Activated naive CD8-positive, alpha-beta T cell treated with anti-CD3 and anti-CD28 coated beads, Interleukin-2, amount 10 ng/mL, durations not matched to agents 7 days and 5 days (primary cell): ENCODE results near the gene CASR. TPM values are rescaled to one million over a fixed set of nuclear protein-coding genes. Genes with fewer than 3 reads are reported as not detected.
A peak's percentile ranks its signal among the peaks of the same experiment; 100 is the strongest.

ENCODE experiments used
- ATAC-seq: fragments of 150-1000 bp; cut with Tn5 transposase; one replicate; pipeline ENCODE4 v1.10.0; 2021; ENCODE audit warnings: low read depth, moderate library complexity
- POLR2A ChIA-PET: fragments of 350-600 bp; sonication (Branson Sonifier 250); formaldehyde crosslinking; loops from one replicate; lab custom pipeline; 2021; ENCODE audit warnings: antibody characterized with exemption; lab: Charles Lee
- DNase-seq: peaks from one replicate; pipeline ENCODE4 v3.0.0; 2021
- H3K27ac Mint-ChIP-seq: one replicate; pipeline ENCODE4 v1.8.0; 2022; ENCODE audit warnings: mild to moderate bottlenecking, mixed read lengths
- H3K27me3 Mint-ChIP-seq: one replicate; pipeline ENCODE4 v1.8.0; 2022; ENCODE audit warnings: mild to moderate bottlenecking, moderate library complexity, mixed read lengths
- H3K36me3 Mint-ChIP-seq: one replicate; pipeline ENCODE4 v1.8.0; 2021; ENCODE audit warnings: mild to moderate bottlenecking, mixed read lengths
- H3K4me1 Mint-ChIP-seq: one replicate; pipeline ENCODE4 v1.8.0; 2021; ENCODE audit warnings: mixed read lengths
- H3K4me3 Mint-ChIP-seq: one replicate; pipeline ENCODE4 v1.8.0; 2022; ENCODE audit warnings: mild to moderate bottlenecking, moderate library complexity, mixed read lengths
- H3K9me3 Mint-ChIP-seq: one replicate; pipeline ENCODE4 v1.8.0; 2021; ENCODE audit warnings: mixed read lengths
- total RNA-seq, 2 experiments: library from RNA; stranded (reverse); gene quantifications; one replicate each; pipeline ENCODE4 v1.2.3, GENCODE V29; 2021

Gene CASR
- total RNA-seq, 2 experiments from 2014 or later: not detected

GRCh38 chr3:122281891-122282290 lies 98.4 kb downstream of the CASR start:
- peaks cover 13% of the 10 kb centered on the region for H3K27me3 Mint-ChIP-seq
- no peaks in the 10 kb centered on the region for H3K9me3 Mint-ChIP-seq
- H3K36me3 Mint-ChIP-seq: no peaks in the 10 kb centered on the region
- POLR2A ChIA-PET: no interaction called here
- no peak overlapping the region for H3K27ac Mint-ChIP-seq
- H3K4me1 Mint-ChIP-seq: peaks cover 2% of the 10 kb centered on the region
- ATAC-seq (no peak), DNase-seq (no peak)
- H3K4me3 Mint-ChIP-seq: no peak overlapping the region

GRCh38 chr3:122283796-122284445 lies 100.5 kb downstream of the CASR start:
- DNase-seq (no peak), ATAC-seq (no peak)
- Mint-ChIP-seq H3K36me3 (no peaks in the 10 kb centered on the region), H3K9me3 (no peaks in the 10 kb centered on the region), H3K4me1 (peaks cover 2% of the 10 kb centered on the region), H3K27ac (no peak overlapping the region), H3K4me3 (no peak overlapping the region), H3K27me3 (peaks cover 11% of the 10 kb centered on the region)
- POLR2A ChIA-PET: no interaction called here

- Mint-ChIP-seq H3K4me1 (peaks cover 2% of the 10 kb centered on the region), H3K9me3 (no peaks in the 10 kb centered on the region), H3K27ac (no peak overlapping the region), H3K27me3 (peaks cover 11% of the 10 kb centered on the region), H3K36me3 (no peaks in the 10 kb centered on the region), H3K4me3 (no peak overlapping the region)
- POLR2A ChIA-PET: no interaction called here
- DNase-seq (no peak), ATAC-seq (no peak)
Observed at GRCh38 chr3:122284486-122284885, 101.0 kb downstream of the CASR start.

- H3K9me3 Mint-ChIP-seq: no peaks in the 10 kb centered on the region
- POLR2A ChIA-PET: no interaction called here
- ATAC-seq: no peak
- H3K36me3 Mint-ChIP-seq: peaks cover 2% of the 10 kb centered on the region
- H3K4me1 Mint-ChIP-seq: peaks cover 17% of the 10 kb centered on the region
- H3K27ac Mint-ChIP-seq: no peak overlapping the region
- DNase-seq: no peak
- H3K27me3 Mint-ChIP-seq: peaks cover 5% of the 10 kb centered on the region
- no peak overlapping the region for H3K4me3 Mint-ChIP-seq
Observed at GRCh38 chr3:122294359-122294758, 110.9 kb downstream of the CASR start.

GRCh38 chr3:122295266-122296062 lies 112.0 kb downstream of the CASR start:
- Mint-ChIP-seq H3K9me3 (no peaks in the 10 kb centered on the region), H3K36me3 (peaks cover 3% of the 10 kb centered on the region), H3K27me3 (peaks cover 5% of the 10 kb centered on the region), H3K4me3 (no peak overlapping the region), H3K4me1 (peaks cover 15% of the 10 kb centered on the region), H3K27ac (no peak overlapping the region)
- POLR2A ChIA-PET: no interaction called here
- DNase-seq (no peak), ATAC-seq (peak; percentile 66)

GRCh38 chr3:122298239-122298638 lies 114.8 kb downstream of the CASR start:
- Mint-ChIP-seq H3K27me3 (no peaks in the 10 kb centered on the region), H3K4me1 (peaks cover 18% of the 10 kb centered on the region), H3K4me3 (no peak overlapping the region), H3K27ac (no peak overlapping the region), H3K36me3 (peaks cover 4% of the 10 kb centered on the region), H3K9me3 (no peaks in the 10 kb centered on the region)
- POLR2A ChIA-PET: no interaction called here
- DNase-seq: no peak
- ATAC-seq: peak; percentile 50

- Mint-ChIP-seq H3K36me3 (peaks cover 2% of the 10 kb centered on the region), H3K4me1 (peaks cover 16% of the 10 kb centered on the region), H3K9me3 (no peaks in the 10 kb centered on the region), H3K4me3 (no peak overlapping the region), H3K27me3 (peaks cover 6% of the 10 kb centered on the region), H3K27ac (no peak overlapping the region)
- DNase-seq (no peak), ATAC-seq (no peak)
- POLR2A ChIA-PET: no interaction called here
Observed at GRCh38 chr3:122299215-122299614, 115.7 kb downstream of the CASR start.

GRCh38 chr3:122299872-122300460 lies 116.5 kb downstream of the CASR start:
- no peak for ATAC-seq
- POLR2A ChIA-PET: no interaction called here
- Mint-ChIP-seq H3K4me1 (peaks cover 16% of the 10 kb centered on the region), H3K36me3 (peaks cover 2% of the 10 kb centered on the region), H3K4me3 (no peak overlapping the region), H3K27me3 (peaks cover 6% of the 10 kb centered on the region), H3K27ac (no peak overlapping the region), H3K9me3 (no peaks in the 10 kb centered on the region)
- no peak for DNase-seq

- peaks cover 16% of the 10 kb centered on the region for H3K4me1 Mint-ChIP-seq
- H3K9me3 Mint-ChIP-seq: no peaks in the 10 kb centered on the region
- H3K27ac Mint-ChIP-seq: no peak overlapping the region
- ATAC-seq (no peak), DNase-seq (no peak)
- POLR2A ChIA-PET: no interaction called here
- H3K27me3 Mint-ChIP-seq: peaks cover 6% of the 10 kb centered on the region
- no peak overlapping the region for H3K4me3 Mint-ChIP-seq
- peaks cover 2% of the 10 kb centered on the region for H3K36me3 Mint-ChIP-seq
Observed at GRCh38 chr3:122301063-122301462, 117.6 kb downstream of the CASR start.

- POLR2A ChIA-PET: no interaction called here
- H3K27ac Mint-ChIP-seq: no peak overlapping the region
- ATAC-seq (peak; percentile 50), DNase-seq (no peak)
- H3K27me3 Mint-ChIP-seq: peaks cover 19% of the 10 kb centered on the region
- no peaks in the 10 kb centered on the region for H3K36me3 Mint-ChIP-seq
- H3K9me3 Mint-ChIP-seq: no peaks in the 10 kb centered on the region
- peaks cover under 1% of the 10 kb centered on the region for H3K4me1 Mint-ChIP-seq
- H3K4me3 Mint-ChIP-seq: no peak overlapping the region
Observed at GRCh38 chr3:122305818-122306621, 122.6 kb downstream of the CASR start.

GRCh38 chr3:122306622-122306953 lies 123.1 kb downstream of the CASR start:
- H3K4me3 Mint-ChIP-seq: no peak overlapping the region
- no peak overlapping the region for H3K27ac Mint-ChIP-seq
- DNase-seq: no peak
- H3K27me3 Mint-ChIP-seq: peaks cover 21% of the 10 kb centered on the region
- no peaks in the 10 kb centered on the region for H3K4me1 Mint-ChIP-seq
- POLR2A ChIA-PET: no interaction called here
- ATAC-seq: no peak
- H3K9me3 Mint-ChIP-seq: no peaks in the 10 kb centered on the region
- H3K36me3 Mint-ChIP-seq: no peaks in the 10 kb centered on the region

GRCh38 chr3:122307094-122307687 lies 123.7 kb downstream of the CASR start:
- Mint-ChIP-seq H3K4me3 (no peak overlapping the region), H3K27me3 (peaks cover 21% of the 10 kb centered on the region), H3K36me3 (no peaks in the 10 kb centered on the region), H3K27ac (no peak overlapping the region), H3K4me1 (no peaks in the 10 kb centered on the region), H3K9me3 (no peaks in the 10 kb centered on the region)
- no peak for ATAC-seq
- POLR2A ChIA-PET: no interaction called here
- no peak for DNase-seq

GRCh38 chr3:122307976-122308375 lies 124.5 kb downstream of the CASR start:
- ATAC-seq (no peak), DNase-seq (no peak)
- Mint-ChIP-seq H3K27me3 (peaks cover 21% of the 10 kb centered on the region), H3K36me3 (no peaks in the 10 kb centered on the region), H3K4me1 (peaks cover 5% of the 10 kb centered on the region), H3K4me3 (no peak overlapping the region), H3K9me3 (no peaks in the 10 kb centered on the region), H3K27ac (no peak overlapping the region)
- POLR2A ChIA-PET: no interaction called here
